AG04450 (cell line): ENCODE measurements around the gene MFGE8. TPM values are rescaled to one million over a fixed set of nuclear protein-coding genes. Genes with fewer than 3 reads are reported as not detected.

Source experiments
- CTCF ChIA-PET: fragments of 300-600, 350-600 bp; formaldehyde crosslinking; extraction: SDS; loops from one replicate; lab custom pipeline; 2022; ENCODE audit warnings: antibody characterized with exemption, inconsistent platforms; lab: Charles Lee
- POLR2A ChIA-PET: fragments of 350-600 bp; formaldehyde crosslinking; extraction: SDS; loops from one replicate; lab custom pipeline; 2021; ENCODE audit warnings: antibody characterized with exemption, inconsistent platforms; lab: Yijun Ruan, JAX
- DNase-seq: peaks from one replicate; pipeline ENCODE4 v3.0.0-alpha.2; 2011; ENCODE audit warnings: low read depth, low spot score
- H3K27ac ChIP-seq: one replicate; pipeline ENCODE4 v1.5.1; 2012; ENCODE audit warnings: low read depth, low read length, control low read depth
- H3K27me3 ChIP-seq: one replicate; pipeline ENCODE4 v1.6.0; 2012; ENCODE audit warnings: low read length; ENCODE audit not compliant: control insufficient read depth, insufficient read depth
- H3K4me3 ChIP-seq: 2 replicates; pipeline ENCODE4 v1.5.1; 2011; ENCODE audit warnings: mild to moderate bottlenecking, low read depth, low read length, control low read depth
- H3K9me3 ChIP-seq: 2 replicates; pipeline ENCODE4 v1.5.1; 2012; ENCODE audit warnings: low read length; ENCODE audit not compliant: control insufficient read depth, insufficient read depth
- polyA plus RNA-seq: library from polyadenylated mRNA; depleted of rRNA; stranded (reverse); fragments of >200 nt; gene quantifications from 2 replicates; pipeline ENCODE4 v1.2.3, GENCODE V29; 2011
- TF ChIP-seq, protein P1 (sequence below): IDR thresholded peaks from 2 replicates; pipeline ENCODE4 v1.5.1; 2011; ENCODE audit warnings: low read depth, low read length, control low read depth, inconsistent platforms

MFGE8 gene
- polyA plus RNA-seq, 1 experiment, result 904 TPM

DNA sequence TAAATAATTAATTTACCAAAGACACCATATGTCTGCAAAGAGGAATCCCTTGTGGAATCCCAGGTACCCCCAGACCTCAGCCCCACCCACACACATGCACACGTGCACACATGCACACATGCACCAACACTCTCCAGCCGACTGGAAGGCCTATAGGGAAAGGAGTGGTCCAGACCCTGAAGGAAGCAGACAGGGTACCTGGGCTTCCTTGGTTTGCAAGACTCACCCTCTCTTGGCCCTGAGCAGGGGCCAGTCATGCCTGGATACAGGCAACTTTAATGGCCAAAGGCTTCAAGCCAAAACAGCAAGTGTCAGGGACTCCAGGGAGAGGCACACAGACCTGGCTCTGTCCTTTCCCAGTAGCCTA, 8.9 kb downstream of the MFGE8 start:
- CTCF ChIA-PET, result interaction anchor here (0.6 to 5.0 kb wide), 48 partner anchors 8 to 341 kb away, joined by 3 to 85 read pairs (median 6); partner anchors contain the start of genes ABHD2 and HAPLN3

DNA sequence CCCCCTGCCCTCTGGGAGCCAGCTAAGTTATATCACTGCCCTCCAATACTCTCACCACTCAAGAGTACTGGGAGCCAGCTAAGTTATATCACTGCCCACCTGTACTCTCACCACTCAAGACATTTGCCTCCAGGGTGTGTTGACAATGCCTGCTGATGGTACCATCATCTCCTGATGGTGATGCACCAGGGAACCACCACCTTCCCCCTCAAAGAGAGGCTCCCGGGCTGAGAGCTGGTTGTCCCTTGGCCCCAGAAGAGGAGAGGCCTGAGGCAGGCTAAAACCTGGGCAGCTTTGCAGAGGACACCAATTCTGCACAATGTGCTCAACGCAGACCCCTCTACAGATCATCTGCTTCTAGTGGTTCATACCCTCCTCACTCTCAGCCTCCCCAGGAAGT, 10.3 kb downstream of the MFGE8 start:
- no peak for DNase-seq
- Histone ChIP-seq H3K27ac (no peak overlapping the region), H3K27me3 (no peaks in the 10 kb centered on the region), H3K9me3 (no peaks in the 10 kb centered on the region), H3K4me3 (no peak overlapping the region)
- ChIA-PET CTCF (interaction anchor here (1.0 to 5.0 kb wide), 13 partner anchors 9 to 278 kb away, joined by 3 to 85 read pairs (median 11); partner anchors contain the start of gene HAPLN3), POLR2A (no interaction called here)
- TF ChIP-seq, protein P1, sequence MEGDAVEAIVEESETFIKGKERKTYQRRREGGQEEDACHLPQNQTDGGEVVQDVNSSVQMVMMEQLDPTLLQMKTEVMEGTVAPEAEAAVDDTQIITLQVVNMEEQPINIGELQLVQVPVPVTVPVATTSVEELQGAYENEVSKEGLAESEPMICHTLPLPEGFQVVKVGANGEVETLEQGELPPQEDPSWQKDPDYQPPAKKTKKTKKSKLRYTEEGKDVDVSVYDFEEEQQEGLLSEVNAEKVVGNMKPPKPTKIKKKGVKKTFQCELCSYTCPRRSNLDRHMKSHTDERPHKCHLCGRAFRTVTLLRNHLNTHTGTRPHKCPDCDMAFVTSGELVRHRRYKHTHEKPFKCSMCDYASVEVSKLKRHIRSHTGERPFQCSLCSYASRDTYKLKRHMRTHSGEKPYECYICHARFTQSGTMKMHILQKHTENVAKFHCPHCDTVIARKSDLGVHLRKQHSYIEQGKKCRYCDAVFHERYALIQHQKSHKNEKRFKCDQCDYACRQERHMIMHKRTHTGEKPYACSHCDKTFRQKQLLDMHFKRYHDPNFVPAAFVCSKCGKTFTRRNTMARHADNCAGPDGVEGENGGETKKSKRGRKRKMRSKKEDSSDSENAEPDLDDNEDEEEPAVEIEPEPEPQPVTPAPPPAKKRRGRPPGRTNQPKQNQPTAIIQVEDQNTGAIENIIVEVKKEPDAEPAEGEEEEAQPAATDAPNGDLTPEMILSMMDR, result no peak

More for the DNA sequence above, 8.9 kb downstream of the MFGE8 start:
- H3K27ac ChIP-seq, result no peak overlapping the region
- no peak for DNase-seq
- TF ChIP-seq, protein P1, result no peak
- POLR2A ChIA-PET, result interaction anchor here (0.6 to 1.3 kb wide), 2 partner anchors 9 to 100 kb away, joined by 4 to 5 read pairs; partner anchors contain the start of gene MFGE8
- no peaks in the 10 kb centered on the region for H3K27me3 ChIP-seq
- no peaks in the 10 kb centered on the region for H3K9me3 ChIP-seq
- H3K4me3 ChIP-seq, result no peak overlapping the region

DNA sequence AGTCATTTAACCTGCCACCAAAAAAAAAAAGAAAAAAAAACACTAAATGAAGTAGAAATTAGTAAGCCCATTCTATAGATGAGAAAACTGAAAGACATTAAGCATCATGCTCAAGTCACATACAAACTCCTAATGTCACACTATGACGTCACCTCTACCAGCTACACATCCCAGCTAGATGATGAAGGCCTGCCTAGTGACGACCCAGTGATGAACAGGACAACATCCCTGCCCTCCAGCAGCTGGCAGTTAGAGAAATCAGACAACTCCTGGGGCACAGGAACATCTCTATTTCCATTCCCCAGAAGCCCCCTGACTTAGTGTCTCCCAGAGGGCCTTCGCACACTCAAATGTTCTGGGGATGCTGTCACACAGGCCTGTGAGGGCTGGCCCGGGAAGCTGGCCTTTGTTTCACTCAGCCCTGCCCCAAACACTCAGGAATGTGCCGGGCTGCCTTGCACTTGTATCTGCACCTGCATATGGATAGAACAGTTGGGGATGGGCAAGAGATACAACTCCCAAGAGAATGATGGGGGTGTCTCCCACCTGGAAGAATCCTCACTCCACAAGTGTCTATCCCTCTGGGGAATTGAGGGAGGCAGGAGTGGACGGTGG, 10.9 kb downstream of the MFGE8 start:
- Histone ChIP-seq H3K4me3 (no peak overlapping the region), H3K27ac (no peak overlapping the region), H3K27me3 (no peaks in the 10 kb centered on the region), H3K9me3 (no peaks in the 10 kb centered on the region)
- TF ChIP-seq, protein P1, result no peak
- ChIA-PET POLR2A (interaction anchor here (1.0 kb wide), 1 partner anchor 10 kb away, joined by 3 read pairs; no protein-coding TSS in a partner anchor), CTCF (interaction anchor here (1.4 to 5.0 kb wide), 5 partner anchors 9 to 278 kb away, joined by 3 to 85 read pairs (median 37); partner anchors contain the start of gene HAPLN3)
- DNase-seq, result no peak

GRCh38 chr15:88901508-88902220, 11.5 kb downstream of the MFGE8 start:
- H3K27me3 ChIP-seq, result no peaks in the 10 kb centered on the region
- H3K4me3 ChIP-seq, result no peak overlapping the region
- TF ChIP-seq, protein P1, result no peak
- CTCF ChIA-PET, result interaction anchor here (0.5 to 5.0 kb wide), 3 partner anchors 10 to 118 kb away, joined by 4 to 85 read pairs (median 4); no protein-coding TSS in a partner anchor
- H3K9me3 ChIP-seq, result no peaks in the 10 kb centered on the region
- no peak for DNase-seq
- no peak overlapping the region for H3K27ac ChIP-seq
- POLR2A ChIA-PET, result interaction anchor here (1.0 kb wide), 1 partner anchor 11 kb away, joined by 3 read pairs; no protein-coding TSS in a partner anchor
